Eye (tissue), 1 donor: ENCODE measurements around the gene PCNX3.

Experiments
- DNase-seq: peaks from one replicate; pipeline ENCODE4 v3.0.0-alpha.2; 2015

Gene PCNX3

GRCh38 chr11:65615229-65615949 lies at the start of gene PCNX3:
TSS of gene PCNX3 (plus strand) at chr11:65615776. CDS start at chr11:65616312, 536 bp downstream.
- DNase-seq: peak; percentile 100

DNA sequence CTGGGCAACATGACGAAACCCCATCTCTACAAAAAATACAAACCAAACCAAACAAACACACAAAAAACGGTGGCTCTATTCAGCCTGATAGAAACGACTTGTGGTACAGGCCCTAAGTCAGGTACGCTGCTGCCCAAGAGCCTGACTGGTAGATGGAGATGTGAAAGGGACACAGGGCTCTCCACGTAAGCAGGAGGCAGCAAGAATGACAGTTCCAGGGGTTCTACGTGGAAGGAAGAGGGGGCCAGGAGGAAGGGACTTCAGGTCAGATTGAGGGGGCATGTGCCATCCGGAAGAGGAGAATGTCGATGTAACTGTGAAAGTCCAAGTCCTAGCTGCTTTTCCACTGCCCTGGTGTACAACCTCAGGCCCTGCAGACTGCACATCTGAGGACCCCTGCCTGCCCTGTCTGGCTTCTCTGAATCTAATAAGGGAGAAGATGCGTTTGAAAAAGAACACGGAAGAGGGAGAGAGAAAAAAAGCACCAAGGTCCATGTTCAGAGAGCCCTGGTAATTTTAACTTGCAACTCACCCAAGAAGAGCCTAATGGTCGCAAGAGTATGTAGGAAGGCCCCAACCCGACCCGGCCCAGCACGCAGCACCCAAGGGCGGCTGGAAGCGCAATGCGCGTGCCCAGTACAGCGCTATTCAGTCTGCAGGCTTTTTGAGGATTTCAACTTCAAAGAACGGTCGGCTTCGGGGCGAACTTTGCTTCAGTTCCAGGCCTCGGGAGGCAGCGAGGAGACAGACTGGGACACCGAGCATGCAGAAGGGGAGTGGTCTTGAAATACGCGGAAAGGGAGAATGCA lies 46.2 kb upstream of the PCNX3 start:
- no peak for DNase-seq

- DNase-seq: peak; percentile 98
Measured at GRCh38 chr11:65569973-65570918, 45.3 kb upstream of the PCNX3 start, which contains the start of gene ZNRD2. TSS of gene ZNRD2 (plus strand) at chr11:65570477. CDS start at chr11:65570492, 15 bp downstream.

GRCh38 chr11:65571420-65571819 lies 44.2 kb upstream of the PCNX3 start:
- DNase-seq: no peak

DNA sequence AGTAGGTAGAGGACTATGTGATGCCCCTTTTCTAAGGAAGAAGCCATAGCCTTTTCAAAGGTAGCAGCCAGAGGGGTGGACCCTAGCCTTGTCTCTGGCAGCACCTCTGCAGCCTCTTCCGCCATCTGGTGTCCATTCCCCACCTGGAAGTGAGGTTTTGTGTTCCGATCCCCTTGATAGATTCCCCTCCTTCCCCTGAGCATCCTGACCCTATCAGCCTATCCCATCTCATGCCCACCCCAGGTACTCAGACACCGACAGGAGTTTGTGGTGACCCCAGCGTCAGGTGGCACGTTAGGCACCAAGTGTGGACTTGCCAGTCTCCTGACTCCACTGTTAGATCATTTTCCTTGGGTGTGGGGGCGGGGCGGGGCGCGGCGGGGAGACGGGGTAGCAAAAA lies 43.6 kb upstream of the PCNX3 start:
- peak; percentile 77 for DNase-seq

GRCh38 chr11:65572356-65573051 lies 43.1 kb upstream of the PCNX3 start, which contains the start of gene FAM89B:
TSS of gene FAM89B (plus strand) at chr11:65572538. CDS start at chr11:65572670, 132 bp downstream.
- DNase-seq: peak; percentile 96

GRCh38 chr11:65573391-65574079 lies 42.0 kb upstream of the PCNX3 start:
- DNase-seq: no peak

- DNase-seq: peak; percentile 86
Measured at GRCh38 chr11:65574109-65574810, 41.3 kb upstream of the PCNX3 start.

DNA sequence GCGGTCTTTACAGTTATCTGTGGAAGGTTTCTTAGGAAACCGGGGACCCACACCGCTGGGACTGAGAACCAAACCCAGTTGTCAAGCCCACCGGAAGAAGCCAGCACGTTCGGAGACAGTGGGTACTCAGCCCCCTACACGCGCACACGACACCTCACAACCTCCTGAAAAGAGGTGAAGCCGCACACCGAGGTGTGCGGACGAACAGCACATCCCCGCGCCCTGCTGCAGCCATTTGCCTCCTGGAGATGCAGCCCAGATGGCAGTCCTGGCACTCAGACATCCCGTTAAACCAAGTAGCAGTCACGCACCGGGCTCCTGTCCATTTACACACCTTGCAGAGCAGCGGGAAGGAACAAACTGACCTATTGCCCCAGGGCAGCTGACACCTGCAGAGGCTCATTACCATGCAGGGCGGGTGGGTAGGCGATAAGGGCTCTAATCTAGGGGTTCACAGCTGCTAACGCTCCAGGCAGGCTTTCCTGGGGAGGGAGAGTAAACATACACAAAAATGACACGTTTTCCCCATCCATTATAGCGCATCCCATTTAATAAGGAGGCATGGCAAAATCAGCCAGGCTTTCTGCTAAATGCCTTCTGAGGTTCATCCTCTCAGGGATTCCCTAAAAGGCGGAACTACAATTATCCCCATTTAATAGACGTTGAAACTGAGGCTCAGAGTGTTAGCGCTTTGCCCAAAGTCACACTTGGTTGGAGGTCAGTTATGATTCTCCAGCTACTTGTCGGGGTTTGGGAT lies 40.6 kb upstream of the PCNX3 start:
- DNase-seq: peak; percentile 22

- DNase-seq: peak; percentile 45
Measured at GRCh38 chr11:65575568-65576231, 39.9 kb upstream of the PCNX3 start, which contains the start of gene EHBP1L1. TSS of gene EHBP1L1 (plus strand) at chr11:65576053. CDS start at chr11:65576303, 250 bp downstream.

DNA sequence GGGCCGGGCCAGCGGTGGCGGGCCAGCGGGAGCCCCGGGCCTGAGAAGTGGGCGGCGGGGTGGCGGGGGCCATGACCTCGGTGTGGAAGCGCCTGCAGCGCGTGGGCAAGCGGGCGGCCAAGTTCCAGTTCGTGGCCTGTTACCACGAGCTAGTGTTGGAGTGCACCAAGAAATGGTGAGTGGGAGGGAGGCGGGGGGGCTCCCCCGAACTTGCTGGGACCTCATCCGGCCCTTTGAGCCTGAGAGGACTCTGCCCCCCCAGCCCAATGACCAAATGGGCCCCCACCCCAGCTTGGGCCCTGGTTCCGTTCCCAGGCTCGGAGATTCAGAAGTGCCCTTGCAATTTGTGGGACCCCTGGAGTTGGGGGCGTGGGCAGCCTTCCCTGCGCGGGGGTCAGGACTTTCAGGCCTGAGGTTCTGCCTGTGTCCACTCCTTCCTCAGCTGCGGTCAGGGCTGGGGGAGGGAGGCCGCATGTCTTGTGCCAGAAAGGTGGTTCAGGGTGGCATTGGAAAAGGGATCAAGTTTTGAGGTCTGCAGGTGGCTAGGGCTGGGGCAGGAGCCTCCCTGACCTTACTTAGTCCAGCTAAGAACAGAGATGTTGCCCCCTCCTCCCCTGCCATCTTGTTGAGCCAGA lies 39.2 kb upstream of the PCNX3 start:
- no peak for DNase-seq

DNA sequence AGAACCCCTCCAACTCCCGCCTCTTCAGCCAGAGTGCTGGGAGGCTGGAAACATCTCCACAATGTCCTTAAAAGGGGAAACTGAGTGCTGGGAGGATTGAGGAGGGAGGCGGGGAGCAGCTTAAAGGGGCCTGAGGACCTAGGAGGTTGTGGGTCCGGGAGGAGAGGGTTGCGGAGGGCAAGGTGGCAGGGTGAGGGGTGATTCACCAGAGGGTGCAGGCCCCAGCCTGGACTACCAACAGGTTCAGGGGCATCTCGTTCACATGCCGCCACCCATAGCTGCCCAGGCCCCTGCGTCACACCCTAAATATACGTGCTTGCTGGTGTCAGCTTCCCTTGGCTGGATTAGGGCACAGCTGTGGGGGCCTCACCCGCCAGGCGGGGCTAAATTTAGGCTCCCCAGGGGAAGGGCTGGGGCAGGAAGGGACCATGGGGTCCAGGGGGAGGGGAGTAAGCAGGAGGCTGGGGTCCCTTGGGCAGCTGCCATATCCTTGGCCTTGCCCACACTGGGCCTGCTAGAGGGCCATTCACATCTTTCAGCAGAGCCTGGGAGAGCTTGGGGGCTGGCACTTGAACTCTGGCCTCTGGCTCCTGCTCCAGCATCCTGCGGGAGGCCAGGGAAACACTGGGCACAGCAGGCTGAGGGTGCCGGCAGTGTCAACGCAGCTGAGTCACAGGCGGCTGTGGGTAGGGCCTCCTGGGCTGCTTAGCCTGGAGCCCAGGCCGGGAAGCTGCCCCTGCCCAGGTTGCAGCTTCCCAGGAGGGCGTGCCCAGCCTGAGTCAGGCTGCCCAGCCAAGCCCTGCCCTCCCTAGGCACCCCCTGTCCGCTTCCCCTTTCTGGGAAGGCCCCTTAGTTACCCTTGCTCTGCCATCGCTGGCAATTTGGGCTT lies 38.5 kb upstream of the PCNX3 start:
- DNase-seq: peak; percentile 26

DNA sequence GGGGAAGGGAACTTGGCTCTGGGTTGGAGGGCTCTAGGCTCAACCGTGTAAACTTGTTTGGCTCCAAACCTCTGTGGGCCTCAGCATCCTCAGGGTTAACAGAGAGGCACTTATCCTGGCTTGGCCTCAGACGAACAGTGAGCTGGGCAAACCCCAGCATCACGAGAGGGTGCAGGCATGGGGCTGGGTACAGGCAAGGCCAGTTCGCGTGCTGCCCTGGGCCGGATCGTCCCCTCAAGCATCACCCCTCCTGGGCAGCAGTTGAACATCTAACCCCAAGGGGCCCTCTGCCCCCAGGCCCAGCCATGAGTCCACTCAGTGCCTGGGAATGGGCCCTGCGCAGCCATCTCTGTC lies 37.8 kb upstream of the PCNX3 start:
- DNase-seq: no peak

DNA sequence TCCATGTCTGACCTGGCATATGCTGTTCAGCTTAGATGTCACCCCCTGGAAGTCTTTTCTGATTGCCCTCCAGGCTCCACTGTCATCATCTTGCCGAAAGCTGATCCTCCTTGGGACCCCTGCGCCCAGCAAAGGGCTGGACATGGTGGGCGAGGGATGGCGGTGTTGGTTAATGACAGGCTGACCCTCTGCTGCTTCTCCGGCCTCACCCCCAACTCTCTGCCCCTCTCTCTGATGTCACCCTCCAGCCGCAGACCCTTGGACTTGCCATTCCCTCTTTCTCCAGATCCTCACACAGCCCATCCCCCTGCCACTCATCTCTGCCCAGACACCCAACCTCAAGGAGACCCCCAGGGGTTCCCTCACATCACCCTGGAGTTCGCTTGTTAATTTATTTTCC lies 37.4 kb upstream of the PCNX3 start:
- no peak for DNase-seq

- DNase-seq: no peak
Measured at GRCh38 chr11:65578667-65579066, 36.9 kb upstream of the PCNX3 start.

- no peak for DNase-seq
Measured at GRCh38 chr11:65579291-65579690, 36.3 kb upstream of the PCNX3 start.

GRCh38 chr11:65580031-65580692 lies 35.4 kb upstream of the PCNX3 start:
- no peak for DNase-seq
